ENCODE measurements around the gene BTBD16. TPM values are rescaled to one million over a fixed set of nuclear protein-coding genes. Genes with fewer than 3 reads are reported as not detected.

BTBD16 gene
- not detected for polyA plus RNA-seq (2013, experiment 1 of 2)
- polyA plus RNA-seq (2013, experiment 2 of 2), result not detected

GRCh38 chr10:122271076-122271475 is at the start of gene BTBD16:
Gene BTBD16 (plus strand): TSS chr10:122271296. CDS start chr10:122275082, 3,786 bp downstream.
- H3K9me3 ChIP-seq (ENCODE audit: control insufficient read depth, low read length), result no peaks in the 10 kb centered on the region
- H3K36me3 ChIP-seq (ENCODE audit: control insufficient read depth, insufficient read depth, low read length), result no peaks in the 10 kb centered on the region
- no peaks in the 10 kb centered on the region for H3K4me1 ChIP-seq (ENCODE audit: control insufficient read depth, insufficient read depth, low read length, poor library complexity, severe bottlenecking)
- no peak within 1 kb of the TSS for H3K27ac ChIP-seq (ENCODE audit: low read depth, low read length, severe bottlenecking)
- no peak within 1 kb of the TSS for H3K4me3 ChIP-seq (ENCODE audit: extremely low read depth, insufficient read depth, low read length, poor library complexity, severe bottlenecking)
- 81 to 91% methylated on average over 2 to 3 of the region's 5 CpGs for WGBS, 2 experiments (ENCODE audit: insufficient coverage in 2 of 2)

- Histone ChIP-seq H3K4me1 (ENCODE audit: control insufficient read depth, insufficient read depth, low read length, poor library complexity, severe bottlenecking) (no peaks in the 10 kb centered on the region), H3K9me3 (ENCODE audit: control insufficient read depth, low read length) (no peaks in the 10 kb centered on the region), H3K36me3 (ENCODE audit: control insufficient read depth, insufficient read depth, low read length) (peaks cover 68% of the 10 kb centered on the region), H3K27ac (ENCODE audit: low read depth, low read length, severe bottlenecking) (no peak overlapping the region), H3K4me3 (ENCODE audit: extremely low read depth, insufficient read depth, low read length, poor library complexity, severe bottlenecking) (no peak overlapping the region)
- 96 to 100% methylated on average over 4 to 5 of the region's 5 CpGs for WGBS, 2 experiments (ENCODE audit: insufficient coverage in 2 of 2)
Measured at GRCh38 chr10:122221958-122222357, 49.1 kb upstream of the BTBD16 start.

- no peaks in the 10 kb centered on the region for H3K4me1 ChIP-seq (ENCODE audit: control insufficient read depth, insufficient read depth, low read length, poor library complexity, severe bottlenecking)
- no peak overlapping the region for H3K4me3 ChIP-seq (ENCODE audit: extremely low read depth, insufficient read depth, low read length, poor library complexity, severe bottlenecking)
- H3K9me3 ChIP-seq (ENCODE audit: control insufficient read depth, low read length), result no peaks in the 10 kb centered on the region
- peaks cover 68% of the 10 kb centered on the region for H3K36me3 ChIP-seq (ENCODE audit: control insufficient read depth, insufficient read depth, low read length)
- WGBS, 2 experiments (ENCODE audit: insufficient coverage in 2 of 2), result 89 to 100% methylated on average over 1 to 6 of the region's 7 CpGs
- H3K27ac ChIP-seq (ENCODE audit: low read depth, low read length, severe bottlenecking), result no peak overlapping the region
Measured at GRCh38 chr10:122222638-122223037, 48.5 kb upstream of the BTBD16 start.

- no peak overlapping the region for H3K27ac ChIP-seq (ENCODE audit: low read depth, low read length, severe bottlenecking)
- 87 to 96% methylated on average over 9 of the region's 9 CpGs for WGBS, 2 experiments (ENCODE audit: insufficient coverage in 2 of 2)
- no peaks in the 10 kb centered on the region for H3K4me1 ChIP-seq (ENCODE audit: control insufficient read depth, insufficient read depth, low read length, poor library complexity, severe bottlenecking)
- peaks cover 71% of the 10 kb centered on the region for H3K36me3 ChIP-seq (ENCODE audit: control insufficient read depth, insufficient read depth, low read length)
- no peaks in the 10 kb centered on the region for H3K9me3 ChIP-seq (ENCODE audit: control insufficient read depth, low read length)
- H3K4me3 ChIP-seq (ENCODE audit: extremely low read depth, insufficient read depth, low read length, poor library complexity, severe bottlenecking), result no peak overlapping the region
Measured at GRCh38 chr10:122224159-122224558, 46.9 kb upstream of the BTBD16 start.

- H3K4me3 ChIP-seq (ENCODE audit: extremely low read depth, insufficient read depth, low read length, poor library complexity, severe bottlenecking), result no peak overlapping the region
- WGBS, 2 experiments (ENCODE audit: insufficient coverage in 2 of 2), result 98% methylated on average over 6 to 7 of the region's 9 CpGs
- no peak overlapping the region for H3K27ac ChIP-seq (ENCODE audit: low read depth, low read length, severe bottlenecking)
- H3K9me3 ChIP-seq (ENCODE audit: control insufficient read depth, low read length), result no peaks in the 10 kb centered on the region
- H3K36me3 ChIP-seq (ENCODE audit: control insufficient read depth, insufficient read depth, low read length), result peaks cover 77% of the 10 kb centered on the region
- no peaks in the 10 kb centered on the region for H3K4me1 ChIP-seq (ENCODE audit: control insufficient read depth, insufficient read depth, low read length, poor library complexity, severe bottlenecking)
Measured at GRCh38 chr10:122225330-122225729, 45.8 kb upstream of the BTBD16 start.

- no peaks in the 10 kb centered on the region for H3K9me3 ChIP-seq (ENCODE audit: control insufficient read depth, low read length)
- H3K4me1 ChIP-seq (ENCODE audit: control insufficient read depth, insufficient read depth, low read length, poor library complexity, severe bottlenecking), result no peaks in the 10 kb centered on the region
- H3K4me3 ChIP-seq (ENCODE audit: extremely low read depth, insufficient read depth, low read length, poor library complexity, severe bottlenecking), result no peak overlapping the region
- H3K36me3 ChIP-seq (ENCODE audit: control insufficient read depth, insufficient read depth, low read length), result peaks cover 86% of the 10 kb centered on the region
- WGBS, 2 experiments (ENCODE audit: insufficient coverage in 2 of 2), result 84 to 94% methylated on average over 3 of the region's 4 CpGs
- no peak overlapping the region for H3K27ac ChIP-seq (ENCODE audit: low read depth, low read length, severe bottlenecking)
Measured at GRCh38 chr10:122227754-122228153, 43.3 kb upstream of the BTBD16 start.

DNA sequence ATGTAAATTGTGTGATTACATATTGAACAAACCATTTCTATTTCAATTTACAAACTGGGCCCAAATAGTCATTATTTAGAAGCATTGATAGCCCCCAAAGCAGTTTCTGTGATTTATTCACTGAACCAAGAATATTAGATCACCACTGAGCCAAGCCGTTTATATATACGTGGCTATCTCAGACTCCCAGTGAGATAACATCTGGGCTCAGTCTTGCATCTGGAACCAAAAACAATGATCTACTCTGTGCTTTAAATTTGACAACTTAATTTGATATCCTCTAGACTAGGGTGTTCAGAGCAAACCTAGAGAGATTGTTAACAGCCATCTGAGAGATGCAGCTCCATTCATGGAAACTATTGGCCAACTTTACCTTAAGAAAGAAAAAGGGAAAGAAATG is 41.4 kb upstream of the BTBD16 start:
- H3K4me3 ChIP-seq (ENCODE audit: extremely low read depth, insufficient read depth, low read length, poor library complexity, severe bottlenecking), result no peak overlapping the region
- no peaks in the 10 kb centered on the region for H3K9me3 ChIP-seq (ENCODE audit: control insufficient read depth, low read length)
- no peak overlapping the region for H3K27ac ChIP-seq (ENCODE audit: low read depth, low read length, severe bottlenecking)
- WGBS, 2 experiments (ENCODE audit: insufficient coverage in 2 of 2), result 94% methylated on average over 2 of the region's 2 CpGs; no CpG with 5 or more reads in 1 of the 2 experiments
- H3K4me1 ChIP-seq (ENCODE audit: control insufficient read depth, insufficient read depth, low read length, poor library complexity, severe bottlenecking), result no peaks in the 10 kb centered on the region
- H3K36me3 ChIP-seq (ENCODE audit: control insufficient read depth, insufficient read depth, low read length), result peaks cover 70% of the 10 kb centered on the region

DNA sequence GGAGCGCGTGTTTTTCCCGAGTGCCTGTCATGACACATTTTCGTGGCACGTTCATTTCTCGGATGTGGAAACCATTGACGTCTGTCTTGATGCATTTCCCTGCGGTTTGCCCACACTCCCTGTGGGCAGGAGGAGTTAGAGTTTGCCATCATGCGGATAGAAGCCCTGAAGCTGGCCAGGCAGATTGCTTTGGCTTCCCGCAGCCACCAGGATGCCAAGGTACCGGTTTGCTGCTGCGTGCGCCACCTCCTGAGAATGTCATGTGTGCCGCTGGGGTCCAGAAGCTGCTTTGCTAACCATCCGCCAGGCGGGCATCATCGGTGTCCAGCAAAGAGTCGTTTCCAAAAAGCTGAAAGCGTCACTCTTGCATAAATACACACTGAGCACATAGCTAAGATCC is 40.9 kb upstream of the BTBD16 start:
- Histone ChIP-seq H3K36me3 (ENCODE audit: control insufficient read depth, insufficient read depth, low read length) (peaks cover 66% of the 10 kb centered on the region), H3K4me3 (ENCODE audit: extremely low read depth, insufficient read depth, low read length, poor library complexity, severe bottlenecking) (no peak overlapping the region), H3K4me1 (ENCODE audit: control insufficient read depth, insufficient read depth, low read length, poor library complexity, severe bottlenecking) (no peaks in the 10 kb centered on the region), H3K9me3 (ENCODE audit: control insufficient read depth, low read length) (no peaks in the 10 kb centered on the region), H3K27ac (ENCODE audit: low read depth, low read length, severe bottlenecking) (no peak overlapping the region)
- WGBS, 2 experiments (ENCODE audit: insufficient coverage in 2 of 2), result 92 to 94% methylated on average over 19 of the region's 19 CpGs

DNA sequence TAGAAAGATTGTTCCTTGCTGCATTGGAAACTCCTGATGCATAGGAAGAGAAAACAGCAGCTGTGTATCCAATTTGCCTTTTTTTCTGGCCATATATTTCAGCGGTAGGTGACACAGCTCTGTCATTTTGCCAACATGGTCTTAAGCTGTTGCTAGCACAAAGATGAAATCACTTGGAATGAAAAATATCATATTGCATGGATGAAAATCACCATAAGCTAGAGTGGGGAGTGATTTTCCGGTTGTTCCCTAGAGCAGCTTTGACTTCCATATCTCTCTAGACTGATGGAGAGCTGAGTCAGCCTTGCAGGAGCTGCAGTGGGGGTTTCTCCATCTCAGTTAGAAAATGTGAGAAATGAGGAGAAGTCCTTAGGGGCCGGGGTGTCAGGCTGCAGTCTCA is 38.3 kb upstream of the BTBD16 start:
- 100% methylated on average over 2 of the region's 3 CpGs; no CpG with 5 or more reads in 1 of the 2 experiments for WGBS, 2 experiments (ENCODE audit: insufficient coverage in 2 of 2)
- H3K36me3 ChIP-seq (ENCODE audit: control insufficient read depth, insufficient read depth, low read length), result peaks cover 59% of the 10 kb centered on the region
- H3K4me3 ChIP-seq (ENCODE audit: extremely low read depth, insufficient read depth, low read length, poor library complexity, severe bottlenecking), result no peak overlapping the region
- H3K27ac ChIP-seq (ENCODE audit: low read depth, low read length, severe bottlenecking), result no peak overlapping the region
- no peaks in the 10 kb centered on the region for H3K4me1 ChIP-seq (ENCODE audit: control insufficient read depth, insufficient read depth, low read length, poor library complexity, severe bottlenecking)
- no peaks in the 10 kb centered on the region for H3K9me3 ChIP-seq (ENCODE audit: control insufficient read depth, low read length)

GRCh38 chr10:122233857-122234348 is 37.2 kb upstream of the BTBD16 start:
- WGBS, 2 experiments (ENCODE audit: insufficient coverage in 2 of 2), result 93 to 98% methylated on average over 8 to 10 of the region's 11 CpGs
- Histone ChIP-seq H3K4me3 (ENCODE audit: extremely low read depth, insufficient read depth, low read length, poor library complexity, severe bottlenecking) (no peak overlapping the region), H3K9me3 (ENCODE audit: control insufficient read depth, low read length) (no peaks in the 10 kb centered on the region), H3K36me3 (ENCODE audit: control insufficient read depth, insufficient read depth, low read length) (peaks cover 56% of the 10 kb centered on the region), H3K27ac (ENCODE audit: low read depth, low read length, severe bottlenecking) (no peak overlapping the region), H3K4me1 (ENCODE audit: control insufficient read depth, insufficient read depth, low read length, poor library complexity, severe bottlenecking) (no peaks in the 10 kb centered on the region)

GRCh38 chr10:122234416-122234815 is 36.7 kb upstream of the BTBD16 start:
- peaks cover 56% of the 10 kb centered on the region for H3K36me3 ChIP-seq (ENCODE audit: control insufficient read depth, insufficient read depth, low read length)
- WGBS, 2 experiments (ENCODE audit: insufficient coverage in 2 of 2), result no CpG with 5 or more reads among the region's 2 CpGs

More at GRCh38 chr10:122234416-122234815, 36.7 kb upstream of the BTBD16 start:
- Histone ChIP-seq H3K27ac (ENCODE audit: low read depth, low read length, severe bottlenecking) (no peak overlapping the region), H3K9me3 (ENCODE audit: control insufficient read depth, low read length) (no peaks in the 10 kb centered on the region), H3K4me3 (ENCODE audit: extremely low read depth, insufficient read depth, low read length, poor library complexity, severe bottlenecking) (no peak overlapping the region), H3K4me1 (ENCODE audit: control insufficient read depth, insufficient read depth, low read length, poor library complexity, severe bottlenecking) (no peaks in the 10 kb centered on the region)

Data from mesodermal cell (in vitro differentiated cells).